Daoy (cell line): Measurements from ENCODE around the gene DNPEP. TPM values are rescaled to one million over a fixed set of nuclear protein-coding genes. Genes with fewer than 3 reads are reported as not detected.
"Not testable (repeated sequence)": the region's sequence is repeated elsewhere in the genome, so short reads cannot be mapped to it uniquely, and the experiment has no call there.

ENCODE experiments used
- DNase-seq: peaks from one replicate; pipeline ENCODE4 v3.0.0-alpha.2; 2015; ENCODE audit warnings: low read depth
- total RNA-seq: library from RNA; depleted of rRNA; stranded (reverse); fragments of >200 nt; shearing (Covaris generic); gene quantifications from 2 replicates; pipeline ENCODE4 v1.2.3, GENCODE V29; 2014

DNPEP gene
- total RNA-seq, 1 experiment from 2014 or later = 72.1 TPM

- DNase-seq = no peak
Measured at GRCh38 chr2:219419331-219420197, 31.9 kb upstream of the DNPEP start.

- no peak for DNase-seq
Measured at GRCh38 chr2:219419012-219419324, 31.3 kb upstream of the DNPEP start.

- no peak for DNase-seq
Measured at GRCh38 chr2:219418155-219419011, 30.7 kb upstream of the DNPEP start, which contains the start of gene DES. DES (plus strand) TSS chr2:219418377; CDS start chr2:219418463, 86 bp downstream.

GRCh38 chr2:219417374-219417773, 29.7 kb upstream of the DNPEP start:
- no peak for DNase-seq

- DNase-seq = no peak
Measured at GRCh38 chr2:219416938-219417337, 29.2 kb upstream of the DNPEP start.

- no peak for DNase-seq
Measured at GRCh38 chr2:219416235-219416602, 28.5 kb upstream of the DNPEP start.

- no peak for DNase-seq
Measured at GRCh38 chr2:219415580-219416234, 28.0 kb upstream of the DNPEP start.

- no peak for DNase-seq
Measured at GRCh38 chr2:219414857-219415256, 27.1 kb upstream of the DNPEP start.

- DNase-seq = no peak
Measured at GRCh38 chr2:219410390-219410789, 22.7 kb upstream of the DNPEP start.

- DNase-seq = no peak
Measured at GRCh38 chr2:219409619-219410018, 21.9 kb upstream of the DNPEP start.

- DNase-seq = no peak
Measured at GRCh38 chr2:219408631-219409030, 20.9 kb upstream of the DNPEP start.

GRCh38 chr2:219408204-219408603, 20.5 kb upstream of the DNPEP start:
- no peak for DNase-seq

- DNase-seq = not testable (repeated sequence)
Measured at GRCh38 chr2:219407343-219407742, 19.6 kb upstream of the DNPEP start.

GRCh38 chr2:219406861-219407230, 19.1 kb upstream of the DNPEP start:
- DNase-seq = peak; percentile 59

GRCh38 chr2:219405958-219406860, 18.5 kb upstream of the DNPEP start:
- no peak for DNase-seq

GRCh38 chr2:219405451-219405850, 17.7 kb upstream of the DNPEP start:
- DNase-seq = no peak

- DNase-seq = no peak
Measured at GRCh38 chr2:219404954-219405353, 17.2 kb upstream of the DNPEP start.

- no peak for DNase-seq
Measured at GRCh38 chr2:219404291-219404910, 16.7 kb upstream of the DNPEP start.

GRCh38 chr2:219403861-219404260, 16.1 kb upstream of the DNPEP start:
- no peak for DNase-seq

- peak; percentile 78 for DNase-seq
Measured at GRCh38 chr2:219402665-219403515, 15.2 kb upstream of the DNPEP start.
